Activated CD4-positive, alpha-beta T cell treated with anti-CD3 and anti-CD28 coated beads for 24 hours (primary cell): Measurements from ENCODE around the gene PCCA.
A peak's percentile ranks its signal among the peaks of the same experiment; 100 is the strongest.
"Not testable (repeated sequence)": the region's sequence is repeated elsewhere in the genome, so short reads cannot be mapped to it uniquely, and the experiment has no call there.

ENCODE experiments used
- DNase-seq, 2 donors: peaks; one replicate each; pipeline ENCODE4 v3.0.0-alpha.2; 2020; ENCODE audit warnings: low read depth in 2 of 2

Gene PCCA

DNA sequence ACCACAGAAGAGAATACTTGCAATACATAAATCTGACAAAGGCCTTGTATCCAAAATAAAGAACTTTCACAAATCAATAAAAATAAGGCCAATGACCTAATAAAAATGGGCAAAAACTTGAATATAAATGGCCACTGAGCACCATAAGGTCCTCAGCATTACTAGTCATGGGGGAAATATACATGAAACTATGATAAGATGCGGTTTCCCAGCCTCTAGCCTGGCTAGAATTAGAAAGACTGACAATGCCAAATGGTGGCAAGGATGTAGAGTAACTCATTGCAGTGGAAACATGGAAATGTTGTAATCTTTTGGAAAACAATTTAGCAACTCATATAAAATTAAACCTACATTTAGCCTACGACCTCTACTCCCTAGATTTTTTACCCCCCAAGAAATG, 272.6 kb downstream of the PCCA start:
- DNase-seq, result no peak

DNA sequence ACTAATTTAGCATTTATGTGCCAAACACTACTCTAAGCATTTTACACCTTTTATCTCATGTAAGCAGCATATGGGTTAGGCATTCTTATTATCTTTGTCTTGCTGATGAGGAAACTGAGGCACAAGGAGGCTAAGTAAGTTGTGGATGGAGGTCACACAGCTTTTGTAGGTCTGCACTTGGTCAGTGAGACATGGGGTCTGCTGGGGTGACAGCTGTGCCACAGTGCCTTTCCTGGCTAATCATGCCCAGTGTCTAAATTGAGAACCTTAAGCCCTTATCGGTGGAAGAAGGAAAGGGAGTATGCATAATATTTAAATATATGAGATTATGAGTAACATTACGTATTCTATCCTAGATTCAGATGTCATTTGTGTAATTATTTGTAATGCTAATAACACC, 273.5 kb downstream of the PCCA start:
- DNase-seq, result no peak

DNA sequence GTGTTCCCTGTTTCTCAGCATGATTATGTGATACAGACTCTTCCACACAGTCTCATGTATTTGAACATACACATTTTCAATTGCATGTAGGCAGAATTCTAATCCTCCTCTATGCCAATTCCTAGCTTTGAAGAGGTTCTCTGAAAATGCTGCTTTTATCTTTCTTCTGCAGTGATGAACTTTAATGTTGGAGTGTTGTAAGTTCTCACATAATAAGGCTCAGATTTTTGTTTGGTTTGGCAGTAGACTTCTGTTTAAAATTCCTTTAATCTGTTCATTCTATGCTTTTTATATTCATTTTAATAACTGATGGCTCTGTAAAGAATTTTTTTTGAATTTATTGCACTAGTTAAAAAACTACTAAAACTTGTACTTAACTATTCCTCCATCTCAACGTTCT, 273.9 kb downstream of the PCCA start:
- no peak for DNase-seq

GRCh38 chr13:100363285-100363711, 274.4 kb downstream of the PCCA start:
- DNase-seq, result no peak

DNA sequence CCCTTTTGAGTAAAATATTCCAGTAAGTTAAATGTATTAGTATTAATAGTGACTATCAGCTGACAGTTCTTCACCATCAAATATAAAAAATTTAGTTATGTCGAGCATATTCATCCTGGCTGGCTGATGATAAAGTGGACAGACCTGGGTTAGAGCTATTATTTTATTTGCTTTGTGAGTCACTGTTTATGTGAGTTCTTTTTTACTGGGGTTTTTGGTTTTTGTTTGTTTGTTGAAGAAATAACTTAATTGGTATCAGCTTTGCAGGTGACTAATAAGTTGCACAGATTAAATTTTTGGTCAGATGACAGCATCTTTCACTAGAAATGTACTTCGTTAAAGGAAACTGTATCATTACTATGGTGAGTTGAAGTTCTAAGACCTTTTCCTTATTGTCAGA, 275.0 kb downstream of the PCCA start:
- DNase-seq, result no peak

DNA sequence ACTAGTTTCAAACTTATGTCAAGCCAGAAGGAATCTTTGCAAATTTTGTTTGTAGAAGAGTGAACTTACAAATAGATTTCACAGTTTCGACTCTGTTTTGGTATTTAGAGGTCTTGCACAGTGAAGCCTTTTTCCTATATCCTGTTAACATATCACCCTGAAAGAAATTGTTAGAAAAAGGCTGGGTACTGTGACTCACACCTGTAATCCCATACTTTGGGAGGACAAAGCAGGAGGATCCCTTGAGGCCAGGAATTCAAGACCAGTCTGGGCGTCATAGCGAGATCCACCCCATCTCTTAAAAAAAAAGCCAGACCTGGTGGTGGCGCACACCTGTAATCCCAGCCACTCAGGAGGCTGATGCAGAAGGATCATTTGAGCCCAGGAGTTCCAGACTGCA, 275.7 kb downstream of the PCCA start:
- DNase-seq, result no peak

- no peak for DNase-seq
These were observed 276.8 kb downstream of the PCCA start for GRCh38 chr13:100365680-100366079.

DNA sequence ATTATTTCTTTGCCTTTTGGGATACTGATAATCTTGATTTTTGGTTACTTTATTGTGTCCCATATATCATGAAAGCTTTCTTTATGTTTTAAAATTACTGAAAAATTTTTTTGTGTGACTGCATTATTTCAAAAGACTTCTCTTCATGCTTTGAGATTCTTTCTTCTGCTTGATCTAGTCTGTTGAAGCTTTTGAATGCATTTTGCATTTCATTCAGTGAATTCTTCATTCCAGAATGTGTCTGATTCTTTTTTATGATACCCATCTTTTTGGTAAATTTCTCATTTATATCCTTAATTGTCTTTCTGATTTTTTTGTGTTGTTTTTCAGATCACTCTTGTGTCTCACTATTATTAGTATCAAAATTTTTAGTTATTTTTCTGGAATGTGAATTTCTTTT, 289.6 kb downstream of the PCCA start:
- no peak for DNase-seq

- no peak for DNase-seq
These were observed 292.8 kb downstream of the PCCA start for GRCh38 chr13:100381595-100382224.

DNA sequence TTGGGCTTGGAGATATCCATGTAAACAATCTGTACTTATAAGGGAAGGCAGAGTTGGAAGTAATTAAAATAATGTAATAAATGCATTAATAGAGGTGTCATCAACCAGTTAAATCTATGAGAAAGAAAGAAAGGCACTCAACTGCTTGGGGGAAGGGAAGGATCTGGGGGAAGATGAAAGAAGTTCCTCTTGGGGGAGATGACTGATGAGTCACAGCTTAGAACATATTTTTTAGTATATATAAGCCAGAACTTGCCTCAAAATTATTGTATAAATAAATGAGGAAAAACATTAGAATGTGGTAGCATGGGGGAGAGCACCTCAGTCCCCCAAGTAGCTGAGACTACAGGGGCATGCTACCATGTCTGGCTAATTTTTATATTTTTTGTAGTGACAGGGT, 293.9 kb downstream of the PCCA start:
- no peak for DNase-seq

DNA sequence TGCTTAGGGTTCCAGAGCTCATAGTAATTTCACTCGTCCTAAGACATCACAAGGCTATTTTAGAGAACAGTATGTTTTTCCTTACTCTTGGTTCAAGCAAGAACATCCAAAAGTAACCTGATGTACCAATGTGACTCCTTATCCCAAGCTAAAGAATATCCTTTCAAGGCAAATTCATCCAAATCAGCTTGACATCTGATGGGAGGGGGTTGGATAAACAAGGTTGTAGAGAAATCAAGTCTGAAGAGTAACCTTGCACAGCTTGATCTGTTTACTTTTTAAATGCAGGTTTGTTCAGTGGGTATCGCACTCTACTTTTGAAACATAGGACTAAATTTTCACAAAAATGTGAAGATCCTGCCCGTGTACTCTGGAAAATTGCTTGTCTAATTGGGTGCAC, 298.5 kb downstream of the PCCA start:
- no peak for DNase-seq

DNA sequence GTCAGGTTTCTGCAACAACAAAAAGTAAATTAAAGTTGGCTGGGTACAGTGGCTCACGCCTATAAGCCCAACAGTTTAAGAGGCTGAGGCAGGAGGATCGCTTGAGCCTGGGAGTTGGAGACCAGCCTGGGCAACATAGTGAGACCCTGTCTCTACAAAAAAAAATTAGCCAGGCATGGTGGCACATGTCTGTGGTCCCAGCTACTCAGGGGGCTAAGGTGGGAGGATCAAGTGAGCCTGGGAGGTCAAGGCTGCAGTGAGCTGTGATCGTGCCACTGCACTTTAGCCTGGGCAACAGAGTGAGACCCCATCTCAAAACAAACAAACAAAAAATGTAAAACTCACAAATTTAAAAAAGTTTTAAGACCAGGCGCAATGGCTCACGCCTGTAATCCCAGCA, 299.3 kb downstream of the PCCA start:
- DNase-seq, result not testable (repeated sequence)

DNA sequence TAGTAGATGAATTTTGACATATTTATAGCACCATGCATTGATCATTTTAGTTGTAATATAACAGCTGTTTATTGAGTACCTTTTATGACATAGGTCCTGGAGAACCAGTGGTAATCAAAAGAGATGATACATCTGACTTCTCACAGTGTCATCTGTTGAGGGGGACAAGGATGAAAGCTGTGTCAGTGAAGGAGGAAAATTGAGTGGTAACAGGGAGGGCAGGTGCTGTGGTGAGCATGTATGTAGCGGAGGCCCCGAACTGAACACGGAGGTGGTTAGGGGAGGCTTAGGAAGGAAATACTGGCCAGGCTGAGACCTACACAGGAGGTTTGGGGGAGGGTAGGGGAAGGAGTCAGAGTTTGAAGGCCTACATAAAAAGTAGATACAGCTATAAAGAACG, 300.0 kb downstream of the PCCA start:
- DNase-seq, result no peak

- DNase-seq, result no peak
These were observed 300.7 kb downstream of the PCCA start for GRCh38 chr13:100389617-100390016.

GRCh38 chr13:100392709-100393630, 304.1 kb downstream of the PCCA start:
- DNase-seq, result peak; percentile 34 to 37

DNA sequence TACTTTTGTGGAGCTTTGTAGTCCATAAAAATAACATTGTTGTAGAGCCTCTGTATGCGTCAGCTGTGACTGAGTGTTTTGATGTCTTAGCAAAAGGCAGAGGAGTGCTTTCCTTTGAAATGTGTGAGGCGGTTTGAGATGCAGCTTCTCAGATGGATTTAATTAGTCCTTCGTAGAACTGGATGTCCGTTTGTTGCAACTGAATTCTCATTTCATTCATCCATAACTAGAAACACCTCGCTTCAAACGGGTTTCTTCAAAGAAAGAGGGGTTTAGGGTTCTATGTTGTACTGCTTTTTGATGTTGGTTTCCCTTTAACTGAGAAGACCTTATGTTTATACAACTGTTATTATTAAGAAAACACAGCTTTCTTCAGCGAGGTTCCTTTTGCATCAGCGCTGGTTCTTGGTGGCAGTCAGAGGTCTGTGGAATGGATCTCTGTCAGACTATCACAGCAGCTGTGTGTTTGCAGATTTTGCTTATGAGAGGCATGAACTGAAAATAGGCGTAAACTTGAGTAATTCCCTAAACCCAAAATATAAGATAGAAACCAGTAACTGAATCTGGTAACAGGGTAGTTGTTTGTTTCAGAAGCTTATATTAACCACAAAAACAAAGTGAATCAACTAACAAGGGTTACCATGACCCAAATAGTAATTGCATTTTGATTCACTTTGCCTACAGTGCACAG, 305.3 kb downstream of the PCCA start:
- no peak for DNase-seq

DNA sequence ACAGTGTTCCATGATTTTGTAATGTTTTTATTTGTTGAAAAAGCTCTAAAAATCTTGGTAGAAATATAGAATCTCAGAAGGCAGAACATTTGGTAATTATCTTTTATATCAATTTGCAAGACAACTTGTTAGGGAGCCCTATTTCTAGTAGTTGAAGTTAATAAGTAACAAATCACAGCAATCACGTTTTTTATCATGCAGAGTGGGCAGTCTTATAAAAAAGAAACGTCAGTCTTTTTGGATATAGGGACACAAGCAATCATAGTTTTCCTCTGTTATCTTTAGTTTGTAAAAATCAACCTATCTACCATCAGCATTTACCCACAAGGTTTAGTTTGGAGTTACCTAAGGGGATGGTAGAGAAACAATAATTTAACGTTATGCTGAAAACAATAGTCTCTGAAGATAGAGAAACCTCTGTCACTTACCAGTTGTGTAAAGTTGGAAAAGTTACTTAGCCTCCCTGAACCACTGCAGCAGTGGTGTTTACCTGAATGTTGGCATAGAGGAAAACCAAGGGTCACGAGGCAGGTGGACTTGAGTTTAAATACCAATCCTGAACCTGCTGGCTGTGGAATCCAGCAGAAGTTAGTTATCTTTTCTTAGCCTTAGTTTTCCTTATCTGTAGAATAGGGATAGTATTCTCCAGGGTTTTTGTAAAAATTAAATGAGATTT, 306.9 kb downstream of the PCCA start:
- no peak for DNase-seq

DNA sequence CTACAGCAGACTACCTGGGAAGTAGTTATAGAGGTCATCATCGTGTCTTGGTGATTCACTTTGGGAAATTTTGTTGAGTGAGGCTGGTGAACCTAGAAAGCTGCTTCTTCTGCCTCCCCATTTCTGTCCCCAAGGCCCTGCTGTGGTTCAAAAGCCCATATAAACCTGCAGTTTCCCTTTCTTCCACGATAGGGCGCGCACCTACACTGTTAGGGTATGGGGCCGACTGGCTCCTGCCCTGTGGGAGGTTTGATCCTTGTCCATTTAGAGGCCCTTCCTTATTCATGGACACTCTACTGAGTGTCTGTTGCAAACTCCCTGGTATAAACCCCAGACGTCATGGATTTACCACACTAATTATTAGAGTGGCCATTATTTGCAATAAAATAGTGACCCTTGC, 307.9 kb downstream of the PCCA start:
- no peak for DNase-seq

GRCh38 chr13:100397627-100398026, 308.7 kb downstream of the PCCA start:
- no peak for DNase-seq

- DNase-seq, result no peak
These were observed 309.5 kb downstream of the PCCA start for GRCh38 chr13:100398360-100398759.

DNA sequence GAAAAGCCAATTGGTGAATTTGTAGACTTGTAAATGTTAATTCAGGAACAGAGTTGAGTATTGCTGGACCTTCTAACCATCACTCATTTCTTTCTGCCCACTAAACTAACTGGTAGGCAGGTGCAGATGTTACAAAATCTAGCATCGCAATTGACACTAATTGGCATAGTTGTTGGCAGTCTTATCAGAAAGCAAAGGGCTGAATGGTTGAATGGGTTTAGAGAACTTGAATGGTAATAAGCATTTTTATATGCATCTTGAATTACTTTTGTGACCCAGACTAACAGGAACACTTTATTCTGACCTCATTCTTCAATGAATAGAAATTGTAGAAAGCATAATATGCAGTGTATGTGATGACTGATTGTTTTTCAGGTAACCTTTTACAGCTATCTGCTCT, 310.6 kb downstream of the PCCA start:
- no peak for DNase-seq

DNA sequence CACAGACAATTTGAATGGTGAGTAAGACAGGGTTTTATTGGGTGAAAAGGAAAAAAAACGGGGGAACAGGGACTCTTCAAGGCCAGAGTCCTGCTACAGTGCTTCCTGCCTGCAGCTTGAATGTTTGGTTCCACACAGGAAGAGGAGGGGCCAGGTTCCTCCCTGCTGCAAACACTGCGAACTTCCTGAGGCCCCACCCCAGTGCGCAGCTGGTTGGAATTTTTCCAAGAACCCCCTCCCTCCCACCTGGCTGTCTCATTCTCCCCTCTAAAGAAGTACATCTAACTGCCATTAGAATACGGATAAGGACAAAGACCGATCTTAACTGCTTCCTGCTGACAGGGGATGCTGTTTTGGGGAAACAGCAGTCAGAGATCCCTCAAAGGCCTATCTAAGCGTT, 314.8 kb downstream of the PCCA start:
- no peak for DNase-seq
